HG02610 (cell line): ENCODE measurements around the gene FAM53A.

Experiments used
- ATAC-seq: cut with Tn5 transposase; IDR thresholded peaks from one replicate; pipeline ENCODE4 v1.9.1; 2021; ENCODE audit warnings: mild to moderate bottlenecking, moderate library complexity; ENCODE audit not compliant: unreplicated experiment

Gene FAM53A

DNA sequence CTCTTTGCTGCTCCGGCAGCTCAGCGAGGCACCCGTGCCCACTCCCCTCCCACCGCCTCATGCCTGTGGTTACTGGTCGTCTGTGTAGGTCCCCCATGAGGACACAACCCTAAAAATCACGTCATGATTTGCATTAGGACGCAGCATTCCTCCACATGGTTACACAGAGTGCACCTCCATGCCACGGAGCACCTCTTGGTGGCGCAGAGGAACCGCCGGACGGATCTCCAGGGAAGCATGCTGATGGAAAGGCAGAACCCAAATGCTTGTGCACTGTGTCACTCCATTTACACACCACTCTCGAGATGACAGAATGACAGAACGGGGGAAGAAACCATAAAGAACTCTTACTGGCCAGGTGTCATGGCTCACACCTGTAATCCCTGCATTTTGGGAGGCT is 22.4 kb downstream of the FAM53A start:
- ATAC-seq = no peak

DNA sequence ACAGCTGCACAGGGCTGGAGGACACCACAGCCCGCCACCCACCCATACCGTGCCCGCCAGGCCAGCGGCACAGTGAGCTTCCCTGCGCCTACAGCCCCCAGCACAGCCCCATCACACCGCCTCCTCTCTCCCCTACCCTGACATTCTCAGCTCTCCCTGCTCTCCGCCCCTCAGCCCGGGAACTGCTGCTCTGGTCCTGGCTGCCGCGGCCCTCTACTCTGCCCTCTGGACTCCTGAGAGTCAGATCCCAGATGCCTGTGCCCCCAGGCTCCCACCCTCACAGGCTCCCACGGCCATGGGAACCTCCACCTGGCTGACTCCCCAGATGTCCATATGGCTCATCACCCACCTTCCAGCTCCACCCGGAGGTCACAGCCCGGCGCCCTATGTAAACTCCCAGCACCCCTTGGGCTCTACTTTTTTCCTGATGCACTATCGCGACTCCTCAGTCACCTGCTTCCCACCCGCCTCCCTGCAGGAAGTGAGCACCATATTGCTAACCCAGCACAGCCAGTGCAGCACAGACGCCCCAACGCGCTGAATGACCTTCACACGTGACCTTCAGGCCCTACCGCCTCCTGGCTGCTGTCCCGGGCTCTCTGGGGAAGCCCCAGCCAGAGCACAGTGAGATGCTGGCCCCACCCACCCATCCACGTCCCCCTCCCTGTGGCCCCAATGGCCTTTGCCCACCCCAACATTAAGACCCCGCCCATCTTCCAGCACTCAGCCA is 23.0 kb downstream of the FAM53A start:
- ATAC-seq = no peak

DNA sequence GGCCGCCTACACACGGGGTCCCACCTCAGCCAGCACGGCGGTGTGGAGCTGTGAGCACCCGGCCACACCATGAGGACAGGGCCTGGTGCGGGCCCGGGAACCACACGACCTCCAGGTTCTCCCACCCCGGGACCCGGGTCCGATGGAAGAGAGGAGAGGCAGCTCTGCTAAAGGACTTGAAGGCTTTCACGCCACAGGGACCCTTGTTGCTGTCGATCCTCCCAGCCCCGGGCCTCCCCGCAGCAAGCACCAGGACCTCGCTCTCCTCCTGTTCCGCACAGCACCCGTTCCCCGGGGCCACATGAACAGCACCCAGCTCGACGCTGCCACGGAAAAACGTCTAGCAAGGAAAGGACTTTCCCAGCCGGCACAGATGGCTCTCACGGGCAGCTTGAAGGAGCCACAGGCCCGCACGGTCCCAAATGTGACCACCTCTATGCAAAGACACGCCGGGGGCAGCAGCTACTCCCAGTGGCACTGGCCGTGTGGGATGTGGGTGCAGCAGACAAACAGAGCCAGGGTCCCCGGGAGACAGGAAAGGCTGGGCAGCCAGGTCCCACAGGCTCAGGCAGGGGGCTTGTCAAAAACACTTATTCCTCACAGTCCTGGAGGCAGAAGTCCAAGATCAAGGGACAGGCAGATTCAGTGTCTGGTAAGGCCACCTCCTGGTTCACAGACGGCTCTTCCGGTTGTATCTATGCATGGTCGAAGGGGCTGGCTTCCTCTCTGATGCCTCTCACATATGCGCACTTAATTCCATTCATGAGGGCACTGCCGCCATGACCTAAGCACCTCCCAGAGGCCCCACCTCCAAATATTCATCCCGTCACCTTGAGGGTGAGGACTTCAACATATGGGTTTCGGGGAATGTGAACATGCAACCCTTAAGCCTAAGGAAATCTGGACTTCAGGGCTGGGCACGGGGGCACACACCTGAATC is 24.7 kb downstream of the FAM53A start:
- no peak for ATAC-seq

DNA sequence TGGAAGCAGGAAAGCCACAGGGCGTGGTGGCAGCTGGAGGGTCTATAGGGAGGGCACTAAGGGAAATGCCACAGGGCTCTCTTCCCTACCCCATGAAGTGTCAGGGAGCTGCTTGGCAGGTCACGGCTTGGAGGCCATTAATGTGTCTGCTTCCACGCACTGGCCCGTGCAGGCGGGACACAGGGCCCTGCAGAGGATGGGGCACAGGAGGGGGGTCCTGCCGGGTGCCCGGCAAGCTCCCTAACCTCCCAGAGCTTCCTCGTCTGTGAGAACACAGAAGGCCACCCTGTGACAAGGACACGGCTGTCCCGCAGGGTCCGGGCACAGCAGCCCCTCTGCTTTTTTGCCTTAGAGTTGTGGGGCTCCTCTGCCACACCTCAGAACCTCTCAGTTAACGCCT is 25.5 kb downstream of the FAM53A start:
- no peak for ATAC-seq

DNA sequence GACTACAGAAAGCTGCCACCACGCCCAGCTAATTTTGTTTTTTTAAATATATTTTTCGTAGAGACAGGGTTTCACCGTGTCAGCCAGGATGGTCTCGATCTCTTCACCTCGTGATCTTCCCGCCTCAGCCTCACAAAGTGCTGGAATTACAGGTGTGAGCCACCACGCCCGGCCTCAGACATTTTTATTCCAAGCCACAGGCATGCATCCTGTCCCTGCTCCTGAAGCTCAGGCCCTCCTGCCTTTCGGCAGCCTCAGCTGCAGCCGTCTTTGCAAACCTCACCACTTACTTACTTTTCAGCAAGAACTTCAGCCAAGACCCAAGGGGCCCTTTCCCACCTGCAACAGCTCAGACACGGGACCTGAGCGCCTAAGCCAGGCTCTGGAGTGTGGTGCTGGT is 26.0 kb downstream of the FAM53A start:
- ATAC-seq = no peak

DNA sequence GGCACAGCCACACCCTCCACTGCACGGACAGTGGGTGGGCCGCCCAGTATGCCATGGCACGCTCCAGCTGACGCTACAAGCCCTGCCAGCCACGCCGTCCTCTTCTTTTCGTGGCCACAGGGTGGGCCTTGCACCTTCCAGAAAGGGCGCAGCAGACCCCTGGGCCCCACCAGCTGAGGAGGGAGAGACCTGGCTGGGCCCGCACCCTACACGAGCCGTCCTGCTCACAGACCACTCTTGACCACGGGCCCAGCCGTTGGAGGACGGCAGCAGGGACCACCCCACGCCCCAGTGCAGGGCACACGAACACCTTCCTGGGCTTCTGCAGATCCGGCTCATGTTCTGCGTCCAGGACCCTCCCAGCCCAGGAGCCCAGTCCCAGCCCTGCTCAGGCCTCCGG is 27.1 kb downstream of the FAM53A start:
- ATAC-seq = no peak

DNA sequence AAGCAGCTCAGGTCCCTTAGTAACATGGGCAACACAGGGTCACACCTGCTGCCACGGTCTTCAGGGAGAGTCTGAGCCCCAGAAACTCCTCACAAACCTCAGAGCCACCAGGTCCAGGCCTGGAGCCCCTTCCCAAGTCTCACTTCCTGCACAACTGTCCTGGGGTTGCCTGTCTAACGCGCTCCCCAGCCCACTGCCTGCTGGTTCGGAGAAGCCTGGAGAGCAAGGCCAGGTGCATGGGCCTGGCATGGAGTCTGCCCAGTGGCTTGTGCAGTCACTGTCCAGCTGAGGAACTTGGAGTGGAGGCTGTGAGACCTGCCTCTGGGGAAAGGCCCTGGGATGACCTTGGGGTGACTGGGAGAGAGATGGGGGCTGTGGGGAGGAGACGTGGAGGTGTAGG is 28.0 kb downstream of the FAM53A start:
- no peak for ATAC-seq

DNA sequence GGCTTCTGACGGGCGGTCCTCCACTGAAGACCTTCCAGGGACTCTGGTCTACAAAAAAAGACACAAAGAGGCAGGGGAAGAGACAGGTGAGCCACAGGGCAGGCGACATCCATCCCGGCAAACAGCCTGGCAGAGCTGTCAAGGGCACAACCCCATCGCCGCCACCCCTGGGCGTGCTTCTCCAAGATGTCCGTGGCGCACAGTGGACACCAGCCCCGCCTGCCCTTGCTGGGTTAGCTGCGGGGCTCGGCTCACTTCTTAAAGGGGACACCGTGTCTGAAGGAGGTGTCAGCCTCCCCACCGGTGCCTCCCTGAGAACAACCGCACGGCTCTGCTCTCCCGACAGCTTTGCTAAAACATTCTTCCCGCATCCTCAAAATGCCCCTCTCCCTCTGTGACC is 28.4 kb downstream of the FAM53A start:
- ATAC-seq = no peak

DNA sequence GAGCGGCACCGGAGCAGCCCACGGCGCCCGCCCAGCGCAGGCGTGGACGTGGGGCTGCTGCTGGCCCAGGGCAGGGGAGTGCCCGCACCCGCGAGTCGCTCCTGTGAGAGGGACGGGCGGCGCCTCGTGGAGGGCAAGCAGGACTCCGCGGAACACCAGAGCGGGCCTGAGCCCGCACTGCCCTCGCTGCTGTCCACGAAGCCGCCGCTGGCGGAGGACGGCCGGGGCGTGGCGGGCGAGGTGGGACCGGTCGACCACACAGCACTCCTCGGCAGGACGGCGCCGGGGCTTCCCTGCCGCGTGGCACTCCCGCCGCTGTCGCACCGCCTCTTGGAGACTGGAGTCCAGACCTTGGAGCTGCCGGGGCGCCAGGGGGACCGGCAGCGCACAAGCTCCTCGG is 29.0 kb downstream of the FAM53A start:
- ATAC-seq = no peak

DNA sequence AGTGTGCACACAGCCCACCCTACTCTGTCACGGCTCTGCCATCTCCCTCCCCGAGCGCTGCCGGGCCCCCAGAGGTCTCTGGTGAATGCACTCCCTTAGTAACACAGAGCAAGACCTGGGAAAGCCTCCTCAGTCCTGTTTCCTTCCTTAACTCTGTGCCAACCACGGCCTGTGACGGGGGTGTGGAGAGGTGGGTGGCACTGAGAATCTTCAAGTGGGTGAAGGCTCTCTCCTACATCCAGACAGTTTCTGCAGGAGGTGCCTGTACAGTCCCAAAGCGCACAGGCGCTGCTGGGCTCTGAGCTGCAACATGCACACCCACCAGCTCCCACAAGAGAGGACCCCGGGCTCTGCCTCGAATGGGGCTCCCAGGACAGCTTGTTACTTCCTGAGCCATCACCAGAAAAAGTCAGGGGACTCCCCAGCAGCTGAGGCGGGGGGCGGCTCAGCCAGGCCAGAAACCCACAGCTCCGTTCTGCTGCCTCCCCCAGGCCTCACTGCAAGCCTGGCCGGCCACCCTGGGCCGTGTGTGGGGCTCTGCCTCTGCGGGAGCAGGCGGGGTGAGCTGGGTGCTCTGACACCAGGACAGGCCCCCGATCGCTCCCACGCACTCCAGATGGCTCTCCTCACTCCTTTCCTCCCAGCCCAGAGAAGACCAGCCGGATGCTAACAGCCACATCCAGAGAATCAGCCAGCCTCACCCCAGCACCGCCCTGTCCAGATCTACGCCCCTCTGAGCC is 29.7 kb downstream of the FAM53A start:
- no peak for ATAC-seq

DNA sequence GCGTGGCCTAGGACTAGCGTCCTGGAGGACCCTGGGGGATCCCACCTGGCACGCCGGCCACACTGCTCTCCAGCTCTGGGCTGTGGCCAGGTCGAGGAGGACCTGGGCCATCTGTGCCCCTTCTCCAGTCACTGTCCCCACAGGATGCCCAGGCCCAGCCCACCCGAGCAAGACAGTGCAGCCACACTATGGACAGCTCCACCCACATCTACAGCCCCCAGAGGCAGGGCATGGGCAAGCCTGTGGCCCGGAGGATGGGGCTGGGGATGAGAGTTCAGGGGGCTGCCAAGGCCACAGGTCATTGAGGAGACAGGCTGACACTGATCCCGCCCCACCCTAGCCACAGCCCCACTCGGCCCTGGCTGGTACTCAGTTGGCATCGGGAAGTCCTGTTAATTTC is 30.3 kb downstream of the FAM53A start:
- no peak for ATAC-seq

DNA sequence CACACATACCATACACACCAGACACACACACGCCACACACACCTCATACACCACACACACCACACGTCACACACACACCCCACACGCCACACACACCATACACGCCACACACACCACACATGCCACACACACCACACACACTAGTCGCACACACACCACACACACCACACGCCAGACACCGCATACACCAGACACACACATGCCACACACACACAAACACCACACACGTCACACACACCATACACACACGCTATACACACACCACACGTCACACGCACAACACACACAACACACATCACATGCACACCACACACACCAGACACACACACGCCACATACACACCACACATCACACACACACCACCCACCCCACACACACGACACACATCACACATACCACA is 32.0 kb downstream of the FAM53A start:
- no peak for ATAC-seq

DNA sequence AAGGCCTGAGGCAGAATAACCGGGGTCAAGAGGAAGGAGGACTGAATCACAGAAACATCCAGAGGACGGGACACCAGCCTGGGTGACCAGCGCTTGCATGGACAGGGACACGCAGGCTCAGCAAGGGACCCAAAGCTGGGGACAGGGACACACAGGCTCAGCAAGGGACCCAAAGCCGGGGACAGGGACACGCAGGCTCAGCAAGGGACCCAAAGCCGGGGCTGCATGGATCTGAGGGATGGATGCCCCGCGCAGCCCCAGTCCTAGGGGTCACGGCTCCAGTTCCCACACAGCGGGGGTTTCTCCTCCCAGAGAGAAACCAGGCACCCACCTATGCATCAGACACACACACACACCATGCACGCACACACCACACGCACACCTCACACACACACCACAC is 32.5 kb downstream of the FAM53A start:
- no peak for ATAC-seq

DNA sequence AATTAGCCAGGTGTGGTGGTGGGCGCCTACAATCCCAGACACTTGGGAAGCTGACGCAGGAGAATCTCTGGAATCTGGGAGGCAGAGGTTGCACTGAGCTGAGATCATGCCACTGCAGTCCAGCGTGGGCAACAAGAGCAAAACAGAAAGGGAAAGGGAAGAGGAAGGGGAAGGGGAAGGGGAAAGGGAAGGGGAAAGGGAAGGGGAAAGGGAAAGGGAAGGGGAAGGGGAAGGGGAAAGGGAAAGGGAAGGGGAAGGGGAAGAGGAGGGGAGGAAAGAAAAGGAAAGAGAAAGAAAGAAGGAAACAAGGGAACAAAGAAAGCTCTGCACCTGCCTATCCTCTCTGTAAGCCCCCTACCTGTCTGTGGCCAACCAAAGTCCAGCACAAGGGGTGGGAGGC is 35.2 kb downstream of the FAM53A start:
- no peak for ATAC-seq

DNA sequence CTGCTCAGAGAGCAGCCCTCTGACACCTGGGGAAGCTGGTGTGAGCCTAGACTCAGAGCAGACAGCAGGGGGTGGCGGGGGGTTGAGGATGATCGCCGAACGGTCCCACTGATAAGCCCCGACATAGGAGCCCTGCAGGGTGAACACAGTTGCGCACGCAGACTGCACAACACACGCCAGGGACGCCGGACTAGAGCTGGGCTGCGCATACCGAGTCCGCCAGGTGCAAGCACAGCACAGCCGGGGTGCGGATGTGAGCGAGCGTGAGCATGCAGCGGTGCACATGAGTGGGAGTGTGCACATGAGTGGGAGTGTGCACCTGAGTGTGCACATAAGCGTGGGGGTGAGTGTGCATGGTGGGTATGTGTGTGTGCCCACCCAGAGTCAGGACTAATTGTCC is 36.7 kb downstream of the FAM53A start:
- no peak for ATAC-seq

DNA sequence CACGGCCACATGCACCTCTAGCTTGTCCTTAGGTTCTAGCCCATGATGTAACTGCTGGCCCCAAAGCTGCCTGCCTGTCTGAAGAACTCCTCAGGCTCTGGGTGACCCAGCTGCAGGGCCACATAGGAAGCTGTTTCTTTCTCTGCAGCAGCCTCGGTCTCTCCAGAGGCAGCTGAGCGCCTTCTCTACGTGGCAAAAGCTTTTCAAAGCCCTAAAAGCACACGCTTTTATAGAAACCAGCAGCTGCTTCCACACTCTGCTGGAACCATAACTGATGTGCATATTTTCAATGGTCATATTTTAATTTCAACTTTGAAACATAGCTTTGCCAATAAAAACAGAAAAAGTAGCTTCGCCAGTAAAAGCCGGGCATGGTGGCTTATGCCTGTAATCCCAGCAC is 37.4 kb downstream of the FAM53A start:
- ATAC-seq = no peak

DNA sequence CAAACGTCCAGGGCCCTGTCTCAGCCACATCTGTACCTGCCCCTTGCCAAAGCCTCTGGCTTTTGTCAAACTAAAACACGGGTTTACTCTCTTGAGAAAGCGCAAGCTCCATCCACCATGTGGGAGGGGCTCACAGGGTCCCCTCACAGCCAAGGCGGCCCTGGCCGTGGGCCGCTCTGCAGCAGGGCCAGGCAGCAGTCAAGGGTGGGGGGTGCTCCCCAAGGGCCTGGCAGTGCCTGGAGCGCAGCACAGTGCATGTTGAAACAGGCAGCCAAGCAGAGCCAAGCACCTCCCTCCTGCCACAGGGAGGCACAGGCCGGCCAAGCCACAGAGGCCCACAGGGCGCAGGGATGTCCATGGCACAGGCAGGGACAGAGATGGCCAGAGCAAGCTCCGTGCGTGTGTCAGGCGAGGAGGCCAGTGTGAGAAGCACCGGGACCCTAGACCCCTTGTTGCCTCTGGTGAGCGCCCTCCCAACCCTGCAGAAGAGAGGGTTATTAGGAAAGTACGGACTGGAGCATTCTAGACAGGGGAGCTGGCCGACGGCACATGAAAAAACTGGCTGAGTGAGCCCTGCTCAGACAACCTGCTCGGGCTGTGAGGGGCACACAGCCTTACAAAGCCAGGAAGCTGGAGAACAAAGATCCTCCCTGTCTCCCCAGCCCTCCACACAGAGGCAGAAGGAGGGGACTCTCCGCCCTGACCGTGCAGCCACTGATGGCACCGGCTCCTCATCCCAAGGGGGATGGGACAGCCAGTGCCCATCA is 39.0 kb downstream of the FAM53A start:
- no peak for ATAC-seq

DNA sequence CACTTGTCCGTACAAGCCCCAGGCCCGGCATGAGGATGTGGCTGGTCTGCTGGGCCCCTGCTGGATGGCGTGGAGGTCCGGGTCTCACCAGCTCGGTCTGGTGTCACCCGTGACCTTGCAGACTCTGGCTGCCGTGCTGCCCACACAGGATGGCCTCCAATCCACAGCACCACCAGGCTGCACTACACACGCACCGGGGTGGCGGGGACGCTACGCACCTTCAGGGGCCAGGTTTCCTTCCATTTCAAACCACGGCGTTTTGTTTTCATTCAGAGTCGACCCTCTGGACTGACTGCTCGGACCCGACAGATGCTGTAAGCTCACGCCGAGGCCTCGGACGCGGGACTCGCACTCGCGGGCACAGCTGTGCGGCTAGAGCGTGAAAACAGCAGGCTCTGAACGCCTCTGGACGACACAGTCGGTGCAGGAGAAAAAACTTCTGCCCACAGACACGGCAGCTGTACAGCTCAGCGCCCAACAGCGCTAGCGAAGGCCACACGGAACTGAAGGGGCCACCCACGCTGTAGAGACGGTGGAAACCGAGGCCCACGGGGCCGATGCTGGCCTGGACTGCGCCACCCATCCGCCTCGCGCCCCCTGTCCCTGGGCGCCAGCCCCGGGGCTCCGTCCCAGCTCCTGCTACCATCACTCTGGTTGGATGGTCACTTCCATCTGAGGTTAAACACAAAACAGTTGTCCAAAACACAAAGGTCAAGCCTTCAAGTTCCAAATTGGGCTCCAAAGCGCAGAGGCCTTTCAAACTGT is 40.0 kb downstream of the FAM53A start:
- no peak for ATAC-seq

DNA sequence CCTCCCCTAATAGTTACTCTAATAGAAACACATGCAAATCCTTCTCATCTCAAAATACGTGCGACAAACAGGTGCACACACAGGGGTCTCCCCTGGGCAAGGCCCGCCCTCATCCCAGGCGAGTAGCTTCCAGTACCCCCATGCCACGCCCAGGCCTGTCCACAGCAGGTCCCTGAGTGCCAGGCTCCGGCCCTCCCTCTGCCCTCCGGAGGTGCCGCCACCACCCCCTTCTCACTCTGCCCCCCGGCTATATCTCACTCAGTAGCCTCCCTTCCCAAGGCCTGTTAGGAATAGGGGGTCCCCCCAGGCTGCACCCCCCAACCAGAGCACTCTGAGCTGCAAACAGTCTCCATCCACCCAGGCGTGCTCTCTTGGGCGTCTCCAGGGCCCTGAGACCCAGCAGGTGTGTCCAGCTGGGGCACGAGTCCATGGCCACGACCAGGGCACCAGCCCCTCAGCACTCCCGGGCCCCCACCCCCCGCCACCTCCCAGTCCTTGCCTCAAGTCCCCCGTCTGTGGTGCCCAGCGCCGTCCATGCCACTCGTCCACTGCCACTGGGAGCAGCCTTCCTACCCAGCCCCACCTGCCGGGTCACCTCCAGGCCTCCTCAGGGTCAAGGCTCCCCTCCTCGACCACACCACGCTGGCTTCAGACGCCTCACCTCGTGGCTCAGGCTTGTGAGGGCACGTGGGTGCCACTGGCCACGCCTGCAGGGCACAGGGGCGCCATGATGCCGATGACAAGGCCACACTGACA is 41.7 kb downstream of the FAM53A start:
- no peak for ATAC-seq
